ENCODE results near the gene CXCR1.

DNA sequence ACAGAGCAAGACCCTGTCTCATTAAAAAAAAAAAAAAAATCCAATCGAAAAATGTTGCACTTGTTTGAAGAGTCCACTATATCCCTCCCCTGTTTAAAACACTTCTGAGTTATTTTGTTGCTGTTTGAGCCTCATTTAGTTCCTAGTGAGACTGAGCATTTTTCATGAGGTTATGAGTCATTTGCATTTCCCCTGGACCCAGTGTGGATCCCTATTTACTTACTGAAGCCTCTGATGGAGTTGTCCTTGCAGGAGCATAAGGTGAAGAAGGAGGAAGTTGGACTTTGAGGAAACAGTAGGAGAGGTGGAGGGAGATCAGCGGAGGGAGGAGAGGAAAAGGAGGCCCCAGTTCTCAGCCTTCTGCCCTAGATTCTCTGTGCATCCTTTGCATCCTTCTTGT is 5.1 kb downstream of the CXCR1 start:
- no peak for TF ChIP-seq CTCF (IDR thresholded peaks at IDR 0.05)
- no peak for TF ChIP-seq EZH2 (IDR thresholded peaks at IDR 0.05)
- TF ChIP-seq EZH2phosphoT487 (IDR thresholded peaks at IDR 0.05), result no peak

Measured in neural progenitor cell (in vitro differentiated cells).